ENCODE measurements around the gene SYNJ2BP. TPM values are rescaled to one million over a fixed set of nuclear protein-coding genes. Genes with fewer than 3 reads are reported as not detected.

Gene SYNJ2BP
- total RNA-seq, 1 donor from 2014 or later, result 35.7 TPM

- Histone ChIP-seq H3K27me3 (ENCODE audit: insufficient read depth, low read length) (no peaks in the 10 kb centered on the region), H3K27ac (ENCODE audit: low read depth, low read length) (no peak overlapping the region), H4K20me1 (ENCODE audit: insufficient read depth, low read length) (peaks cover 5% of the 10 kb centered on the region), H3K4me2 (ENCODE audit: low read length) (no peak overlapping the region), H3K4me1 (ENCODE audit: insufficient read depth, low read length) (no peaks in the 10 kb centered on the region), H3K79me2 (ENCODE audit: insufficient read depth, low read length) (no peaks in the 10 kb centered on the region), H3K9ac (ENCODE audit: low read length) (no peak overlapping the region), H2AFZ (ENCODE audit: low read depth, low read length) (no peak overlapping the region), H3K4me3 (ENCODE audit: insufficient read depth, low read depth, low read length) (no peak overlapping the region), H3K9me3 (ENCODE audit: insufficient read depth, low read depth, low read length) (no peaks in the 10 kb centered on the region), H3K36me3 (ENCODE audit: insufficient read depth, low read length) (no peaks in the 10 kb centered on the region)
- FAIRE-seq (no peak), DNase-seq (ENCODE audit: low read depth) (no peak)
- Mint-ChIP-seq H3K36me3 (ENCODE audit: low read depth, unreplicated experiment) (peaks cover 14% of the 10 kb centered on the region), H3K27ac (ENCODE audit: unreplicated experiment) (no peak overlapping the region), H3K9me3 (ENCODE audit: unreplicated experiment) (peaks cover 2% of the 10 kb centered on the region), H3K4me3 (ENCODE audit: unreplicated experiment) (no peak overlapping the region), H3K4me1 (ENCODE audit: low read depth, unreplicated experiment) (no peaks in the 10 kb centered on the region), H3K27me3 (ENCODE audit: low read depth, unreplicated experiment) (no peaks in the 10 kb centered on the region)
- TF ChIP-seq EZH2 (IDR thresholded peaks at IDR 0.05; ENCODE audit: insufficient read depth, low read length), result no peak
- no peak for TF ChIP-seq CTCF (IDR thresholded peaks at IDR 0.05; ENCODE audit: insufficient read depth, low read depth, low read length)
Measured at GRCh38 chr14:70391493-70392391, 25.1 kb downstream of the SYNJ2BP start.

- Mint-ChIP-seq H3K36me3 (ENCODE audit: low read depth, unreplicated experiment) (peaks cover 7% of the 10 kb centered on the region), H3K27ac (ENCODE audit: unreplicated experiment) (no peak overlapping the region), H3K9me3 (ENCODE audit: unreplicated experiment) (no peaks in the 10 kb centered on the region), H3K27me3 (ENCODE audit: low read depth, unreplicated experiment) (no peaks in the 10 kb centered on the region), H3K4me1 (ENCODE audit: low read depth, unreplicated experiment) (peaks cover 3% of the 10 kb centered on the region), H3K4me3 (ENCODE audit: unreplicated experiment) (no peak overlapping the region)
- DNase-seq (ENCODE audit: low read depth) (no peak), FAIRE-seq (no peak)
- H3K9me3 ChIP-seq (ENCODE audit: insufficient read depth, low read depth, low read length), result no peaks in the 10 kb centered on the region
- no peaks in the 10 kb centered on the region for H3K36me3 ChIP-seq (ENCODE audit: insufficient read depth, low read length)
- no peak for TF ChIP-seq EZH2 (IDR thresholded peaks at IDR 0.05; ENCODE audit: insufficient read depth, low read length)
- TF ChIP-seq CTCF (IDR thresholded peaks at IDR 0.05; ENCODE audit: insufficient read depth, low read depth, low read length), result no peak
- no peak overlapping the region for H3K4me3 ChIP-seq (ENCODE audit: insufficient read depth, low read depth, low read length)
- no peak overlapping the region for H3K27ac ChIP-seq (ENCODE audit: low read depth, low read length)
- H3K9ac ChIP-seq (ENCODE audit: low read length), result no peak overlapping the region
- H3K79me2 ChIP-seq (ENCODE audit: insufficient read depth, low read length), result no peaks in the 10 kb centered on the region
- H3K4me1 ChIP-seq (ENCODE audit: insufficient read depth, low read length), result no peaks in the 10 kb centered on the region
- no peaks in the 10 kb centered on the region for H4K20me1 ChIP-seq (ENCODE audit: insufficient read depth, low read length)
- H2AFZ ChIP-seq (ENCODE audit: low read depth, low read length), result no peak overlapping the region
- no peak overlapping the region for H3K4me2 ChIP-seq (ENCODE audit: low read length)
- no peaks in the 10 kb centered on the region for H3K27me3 ChIP-seq (ENCODE audit: insufficient read depth, low read length)
Measured at GRCh38 chr14:70382536-70382935, 34.4 kb downstream of the SYNJ2BP start.

- no peaks in the 10 kb centered on the region for H3K4me1 ChIP-seq (ENCODE audit: insufficient read depth, low read length)
- DNase-seq (ENCODE audit: low read depth) (no peak), FAIRE-seq (no peak)
- no peaks in the 10 kb centered on the region for H3K9me3 Mint-ChIP-seq (ENCODE audit: unreplicated experiment)
- H3K9ac ChIP-seq (ENCODE audit: low read length), result no peak overlapping the region
- no peaks in the 10 kb centered on the region for H4K20me1 ChIP-seq (ENCODE audit: insufficient read depth, low read length)
- H3K4me3 Mint-ChIP-seq (ENCODE audit: unreplicated experiment), result no peak overlapping the region
- H2AFZ ChIP-seq (ENCODE audit: low read depth, low read length), result no peak overlapping the region
- H3K9me3 ChIP-seq (ENCODE audit: insufficient read depth, low read depth, low read length), result no peaks in the 10 kb centered on the region
- H3K27me3 ChIP-seq (ENCODE audit: insufficient read depth, low read length), result no peaks in the 10 kb centered on the region
- TF ChIP-seq EZH2 (IDR thresholded peaks at IDR 0.05; ENCODE audit: insufficient read depth, low read length) (no peak), CTCF (IDR thresholded peaks at IDR 0.05; ENCODE audit: insufficient read depth, low read depth, low read length) (no peak)
- no peak overlapping the region for H3K4me2 ChIP-seq (ENCODE audit: low read length)
- H3K27ac ChIP-seq (ENCODE audit: low read depth, low read length), result no peak overlapping the region
- no peaks in the 10 kb centered on the region for H3K79me2 ChIP-seq (ENCODE audit: insufficient read depth, low read length)
- peaks cover 4% of the 10 kb centered on the region for H3K36me3 Mint-ChIP-seq (ENCODE audit: low read depth, unreplicated experiment)
- H3K4me1 Mint-ChIP-seq (ENCODE audit: low read depth, unreplicated experiment), result peaks cover 3% of the 10 kb centered on the region
- H3K27ac Mint-ChIP-seq (ENCODE audit: unreplicated experiment), result no peak overlapping the region
- no peaks in the 10 kb centered on the region for H3K27me3 Mint-ChIP-seq (ENCODE audit: low read depth, unreplicated experiment)
- H3K36me3 ChIP-seq (ENCODE audit: insufficient read depth, low read length), result no peaks in the 10 kb centered on the region
- H3K4me3 ChIP-seq (ENCODE audit: insufficient read depth, low read depth, low read length), result no peak overlapping the region
Measured at GRCh38 chr14:70380824-70381223, 36.1 kb downstream of the SYNJ2BP start.

Measured in astrocyte (in vitro differentiated cells and primary cell).